ENCODE results near the gene SLC2A3. TPM values are rescaled to one million over a fixed set of nuclear protein-coding genes. Genes with fewer than 3 reads are reported as not detected.

SLC2A3 gene
- polyA plus RNA-seq, 1 donor from 2014 or later: 65.3 TPM

Other genes with a start within 250 kb of the SLC2A3 start
- gene GDF3, start 240.4 kb downstream of the SLC2A3 start, polyA plus RNA-seq: not detected
- gene DPPA3, start 224.8 kb downstream of the SLC2A3 start, polyA plus RNA-seq: not detected
- gene CLEC4C, start 188.8 kb downstream of the SLC2A3 start, polyA plus RNA-seq: 1.3 TPM
- not detected for gene NANOGNB, start 171.0 kb downstream of the SLC2A3 start, polyA plus RNA-seq
- gene NANOG, start 146.8 kb downstream of the SLC2A3 start, polyA plus RNA-seq: not detected
- gene SLC2A14, start 63.3 kb downstream of the SLC2A3 start, polyA plus RNA-seq: not detected
- 11.6 TPM for gene FOXJ2, start 96.5 kb upstream of the SLC2A3 start, polyA plus RNA-seq
- 0.53 TPM for gene C3AR1, start 130.2 kb upstream of the SLC2A3 start, polyA plus RNA-seq
- 11.6 TPM for gene NECAP1, start 146.1 kb upstream of the SLC2A3 start, polyA plus RNA-seq
- gene CLEC4A, start 187.4 kb upstream of the SLC2A3 start, polyA plus RNA-seq: 6.9 TPM
- not detected for gene ZNF705A, start 220.8 kb upstream of the SLC2A3 start, polyA plus RNA-seq

Measured in IgD-negative memory B cell (primary cell).